ENCODE results near the gene MLLT1.

MLLT1 gene

DNA sequence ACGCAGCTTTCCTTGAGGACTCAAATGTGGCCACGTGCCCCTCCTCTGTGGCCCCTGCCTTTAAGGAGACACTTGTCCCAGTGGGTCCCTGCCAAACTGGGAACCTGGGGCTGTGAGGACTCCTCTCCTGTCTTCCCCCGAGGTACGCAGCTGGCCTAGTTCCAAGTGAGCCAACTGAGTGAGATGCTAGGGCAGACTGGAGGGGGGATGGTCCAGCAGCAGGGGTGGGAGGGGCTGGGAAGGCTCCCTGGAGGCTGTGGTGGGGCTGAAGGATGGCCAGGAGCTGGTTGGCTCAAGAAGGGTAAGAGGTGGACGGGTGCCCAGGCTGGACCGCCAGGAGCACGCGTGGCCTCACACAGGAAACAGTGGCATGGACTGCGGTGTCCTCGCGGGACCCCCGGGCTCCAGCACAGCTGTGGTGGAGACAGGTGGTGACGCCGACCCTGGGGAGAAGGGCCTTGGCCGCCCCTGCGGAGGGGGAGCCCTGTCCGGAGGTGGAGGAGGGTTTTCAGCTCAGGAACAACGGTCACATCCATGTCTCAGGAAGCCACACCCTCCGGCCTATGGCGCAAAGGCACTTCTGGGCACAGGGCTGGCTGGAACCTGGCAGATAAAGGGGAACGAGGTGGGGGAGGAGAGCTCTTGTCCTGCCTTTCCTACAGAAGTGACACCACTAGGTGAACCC is 45.8 kb downstream of the MLLT1 start:
- DNase-seq, result no peak

- DNase-seq, result no peak
These were observed 46.5 kb downstream of the MLLT1 start for GRCh38 chr19:6233056-6233826.

DNA sequence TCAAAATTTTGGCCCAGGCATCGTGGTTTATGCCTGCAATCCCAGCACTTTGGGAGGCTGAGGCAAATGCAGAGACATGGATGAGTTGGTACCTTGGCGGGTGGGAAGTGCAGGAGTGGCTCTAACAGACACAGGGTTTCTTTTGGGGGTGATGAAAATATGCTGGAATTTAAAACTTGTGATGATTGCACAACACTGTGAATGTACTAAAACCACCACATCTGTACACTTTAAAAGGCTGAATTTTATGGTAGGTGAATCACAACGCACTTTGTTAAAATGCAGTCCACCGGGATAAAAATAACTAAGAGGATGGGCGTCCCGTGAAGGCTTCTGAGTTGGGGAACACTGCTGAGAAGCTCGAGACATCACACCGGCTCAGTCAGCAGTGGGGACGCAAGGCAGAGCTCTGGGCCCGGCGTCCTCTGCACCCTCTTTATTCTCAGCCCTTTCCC is 47.1 kb downstream of the MLLT1 start:
- no peak for DNase-seq

- no peak for DNase-seq
These were observed 48.8 kb downstream of the MLLT1 start for GRCh38 chr19:6230991-6231448.

DNA sequence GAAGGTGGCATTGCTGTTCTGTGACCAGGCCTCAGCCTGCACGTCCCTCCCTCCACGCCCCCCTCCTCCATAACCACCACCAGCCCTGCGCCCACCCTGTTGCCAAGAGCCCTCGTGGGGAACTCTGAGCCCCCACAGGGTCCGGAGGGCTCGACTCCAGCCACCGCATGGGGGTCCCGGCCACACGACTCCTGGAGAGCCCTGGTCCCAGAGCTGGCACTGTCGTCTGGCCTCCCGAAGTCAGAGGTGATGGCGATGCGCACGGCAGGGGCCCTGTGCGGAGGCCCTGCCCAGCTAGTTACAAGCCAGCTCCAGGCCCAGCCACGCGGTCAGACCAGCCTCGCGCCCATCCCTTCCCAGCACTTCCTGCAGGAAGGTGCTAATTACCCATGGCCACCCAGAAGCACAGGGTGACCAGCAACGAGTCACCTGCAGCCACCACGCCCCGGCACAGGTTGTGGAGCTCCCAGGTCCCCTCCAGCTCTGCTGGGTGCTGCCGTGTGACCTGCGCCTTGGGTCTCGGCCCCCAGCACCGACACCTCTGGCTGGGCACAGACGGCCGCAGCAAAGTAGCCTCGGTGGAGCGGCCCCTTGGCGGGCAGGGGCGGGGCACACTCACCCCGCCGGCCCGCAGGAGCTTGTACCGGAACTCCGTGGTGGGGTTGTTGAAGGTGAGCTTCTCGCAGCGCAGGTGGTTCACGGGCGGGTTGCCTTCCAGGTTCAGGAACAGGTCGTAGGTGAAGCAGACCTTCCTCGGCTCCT is 49.6 kb downstream of the MLLT1 start:
- DNase-seq, result no peak

DNA sequence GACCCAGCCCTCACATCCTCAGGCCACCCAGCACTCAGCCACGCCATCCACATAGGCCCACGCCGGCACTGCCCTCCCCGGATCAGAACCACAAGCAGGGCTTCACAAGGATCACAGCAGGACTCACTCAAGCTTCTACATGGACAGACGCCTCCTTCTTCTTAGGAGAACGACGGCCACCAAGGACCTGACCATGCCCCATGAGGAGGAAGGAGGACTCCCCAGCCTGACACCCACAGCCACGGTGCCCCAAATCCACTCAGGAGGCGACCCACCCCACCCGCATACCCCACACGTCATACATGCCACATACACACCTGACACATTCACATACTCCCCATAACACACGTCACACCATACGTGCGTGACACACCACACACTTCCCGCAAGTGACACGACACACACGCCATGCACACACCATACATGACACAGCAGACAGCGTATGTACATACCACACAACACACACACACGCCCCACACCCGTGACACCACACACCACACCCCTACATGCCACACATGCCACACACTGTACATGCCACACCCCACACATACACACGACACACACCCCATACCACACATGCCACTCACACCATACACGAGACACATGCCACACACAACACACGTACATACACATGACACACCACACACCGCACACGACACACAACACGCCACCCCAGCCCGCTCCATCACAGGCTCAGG is 50.4 kb downstream of the MLLT1 start:
- DNase-seq, result no peak

DNA sequence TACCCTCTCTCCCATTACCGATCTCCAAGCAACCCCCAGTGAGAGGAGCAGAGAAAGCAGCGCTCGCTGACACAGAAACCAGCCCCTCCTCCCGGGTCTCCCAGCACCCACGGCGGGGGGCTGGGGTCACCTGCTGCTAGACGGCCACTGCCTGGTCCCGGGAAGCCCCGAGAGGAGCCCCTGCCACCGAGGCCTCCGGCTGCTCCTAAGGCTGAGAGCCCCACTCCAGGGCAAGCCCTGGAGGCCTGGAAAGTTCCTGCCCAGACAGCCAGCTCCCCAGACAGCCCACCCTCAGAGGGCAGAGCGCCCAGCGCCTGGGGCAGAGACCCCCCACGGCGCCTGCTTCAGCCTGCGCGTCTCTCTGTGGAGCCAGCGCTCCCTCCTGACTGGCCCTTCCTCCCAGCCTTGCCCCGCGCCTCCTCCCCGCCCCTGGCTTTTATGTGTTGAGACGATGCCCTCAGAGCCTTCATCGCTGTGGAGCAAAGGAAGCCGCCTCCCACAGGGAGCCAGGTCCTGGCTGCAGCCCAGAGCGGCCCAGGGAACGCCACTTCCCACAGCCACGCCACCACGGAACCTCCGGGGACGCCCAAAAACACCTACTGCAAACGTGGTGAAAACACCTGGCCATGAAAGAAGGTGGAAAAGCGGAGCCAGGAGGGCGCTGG is 51.1 kb downstream of the MLLT1 start:
- no peak for DNase-seq

- no peak for DNase-seq
These were observed 51.8 kb downstream of the MLLT1 start for GRCh38 chr19:6227936-6228325.

GRCh38 chr19:6227156-6227935 is 52.4 kb downstream of the MLLT1 start:
- no peak for DNase-seq

DNA sequence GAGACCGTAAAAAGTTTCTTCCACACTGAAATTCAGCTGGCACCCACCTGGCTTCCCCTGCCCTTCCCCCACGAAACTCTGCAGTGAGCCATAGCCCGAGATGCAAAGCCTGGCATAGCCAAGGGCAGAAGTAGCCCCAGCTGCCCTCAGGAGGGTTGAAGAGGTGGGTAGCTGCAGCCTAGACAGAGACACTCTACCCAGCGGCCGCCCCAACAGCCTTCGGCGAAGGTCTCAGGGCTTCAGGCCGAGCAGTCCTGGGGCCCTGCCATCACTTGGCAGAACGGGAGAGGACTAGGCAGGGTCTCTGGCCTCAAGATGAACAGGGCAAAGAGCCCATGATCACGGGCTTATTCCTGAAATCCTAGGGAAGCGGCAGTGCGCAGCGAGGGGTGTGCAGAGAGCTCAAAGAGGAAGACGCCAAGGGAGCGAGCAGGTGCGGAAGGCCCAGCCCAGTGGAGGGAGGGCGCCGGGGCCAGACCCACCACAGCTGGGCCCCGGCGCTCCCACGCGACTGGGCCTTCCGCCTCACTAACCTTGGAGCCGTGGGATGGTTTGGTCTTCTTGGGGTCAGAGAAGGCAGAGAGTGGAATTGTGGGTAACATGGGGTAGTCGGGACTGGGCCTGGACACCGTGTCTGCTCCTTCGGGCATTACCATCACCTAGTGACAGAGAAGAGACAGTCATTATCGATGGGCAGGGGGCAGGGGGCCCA is 53.2 kb downstream of the MLLT1 start:
- no peak for DNase-seq

DNA sequence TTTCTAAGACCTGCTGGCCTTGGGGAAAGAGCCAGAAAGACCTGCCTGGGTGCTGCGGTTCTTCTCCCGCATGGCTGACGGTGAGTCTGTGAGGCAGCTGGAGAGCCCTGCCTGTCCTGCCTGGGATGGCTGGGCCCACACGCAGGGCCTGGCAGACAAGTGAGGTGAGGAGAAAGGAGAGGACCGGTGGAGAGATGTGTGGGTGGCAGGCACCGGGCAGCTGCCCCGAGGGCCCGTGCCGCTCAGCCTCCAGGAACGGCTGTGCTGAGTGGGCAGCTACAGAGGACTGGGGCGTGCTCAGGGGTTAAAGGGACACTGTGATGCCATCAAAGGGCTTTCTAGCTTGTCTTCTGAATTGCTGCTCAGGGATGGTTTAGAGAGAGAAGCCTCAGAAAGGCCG is 53.8 kb downstream of the MLLT1 start:
- no peak for DNase-seq

DNA sequence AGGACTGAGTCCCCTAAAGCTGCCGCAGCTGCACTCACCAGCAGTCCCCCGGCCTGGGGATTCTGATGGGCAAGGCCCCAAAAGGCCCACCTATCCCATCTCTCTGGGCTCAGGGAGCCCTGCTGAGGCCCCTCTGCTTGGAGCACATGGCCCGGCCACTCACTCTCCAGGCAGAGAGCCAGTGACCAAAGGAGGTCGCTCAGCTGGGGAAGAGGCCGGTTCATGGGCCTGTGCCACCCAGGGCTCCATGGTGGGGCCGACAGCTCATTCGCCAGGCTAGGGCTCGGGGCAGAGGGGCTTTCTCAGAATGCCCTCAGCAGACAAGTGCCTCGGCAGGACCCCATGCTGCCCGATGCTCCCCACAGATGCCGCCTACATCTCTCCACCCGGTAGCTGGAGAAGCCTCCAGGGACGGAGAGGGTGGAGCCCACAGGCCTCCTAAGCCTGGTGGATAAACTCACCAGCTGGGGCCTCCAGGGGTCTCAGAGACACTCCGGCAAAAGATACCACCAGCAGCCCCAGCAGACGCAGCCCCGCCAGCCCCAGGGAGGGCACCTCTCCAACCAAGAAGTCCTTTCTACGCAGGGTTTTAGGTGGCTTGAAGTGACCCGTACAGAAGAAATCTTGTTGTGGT is 54.4 kb downstream of the MLLT1 start:
- no peak for DNase-seq

DNA sequence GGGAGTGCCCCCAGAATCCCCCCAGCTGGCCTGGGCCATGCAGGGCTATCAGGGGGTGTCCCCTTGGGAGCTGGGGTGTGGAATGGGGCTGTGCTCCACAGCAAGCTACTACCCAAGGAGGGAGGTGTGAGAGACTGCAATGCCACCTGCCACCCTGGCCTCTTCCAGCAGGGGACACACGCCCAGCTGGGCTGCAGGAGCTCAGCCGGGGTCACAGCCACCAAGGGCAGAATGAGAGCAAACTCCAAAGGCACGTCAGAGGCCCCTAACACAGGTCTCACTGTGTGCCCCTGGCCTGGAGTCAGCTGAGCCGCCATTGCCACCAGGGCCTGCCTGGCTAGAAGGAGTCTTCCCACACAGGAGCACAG is 55.5 kb downstream of the MLLT1 start:
- no peak for DNase-seq

GRCh38 chr19:6223461-6224307 is 56.1 kb downstream of the MLLT1 start:
- DNase-seq, result no peak

GRCh38 chr19:6222884-6223283 is 56.9 kb downstream of the MLLT1 start:
- DNase-seq, result no peak

- DNase-seq, result no peak
These were observed 57.7 kb downstream of the MLLT1 start for GRCh38 chr19:6221878-6222746.

- no peak for DNase-seq
These were observed 58.4 kb downstream of the MLLT1 start for GRCh38 chr19:6221220-6221877.

All from activated CD4-positive, alpha-beta T cell treated with anti-CD3 and anti-CD28 coated beads, Interleukin-2, amount 50 U/mL, for 48 hours (primary cell).